ENCODE data around the gene ZNF74.

The ZNF74 gene

GRCh38 chr22:20430720-20431510 lies 37.0 kb downstream of the ZNF74 start:
- in situ Hi-C loops (cut with MboI; ENCODE audit: low sequenced_read_pairs), result no loop called here

GRCh38 chr22:20431511-20432192 lies 37.7 kb downstream of the ZNF74 start:
- in situ Hi-C loops (cut with MboI; ENCODE audit: low sequenced_read_pairs), result no loop called here

- in situ Hi-C loops (cut with MboI; ENCODE audit: low sequenced_read_pairs), result no loop called here
These were observed 38.3 kb downstream of the ZNF74 start for GRCh38 chr22:20432244-20432686.

- in situ Hi-C loops (cut with MboI; ENCODE audit: low sequenced_read_pairs), result no loop called here
These were observed 39.2 kb downstream of the ZNF74 start for GRCh38 chr22:20433191-20433590.

- in situ Hi-C loops (cut with MboI; ENCODE audit: low sequenced_read_pairs), result no loop called here
These were observed 39.8 kb downstream of the ZNF74 start for GRCh38 chr22:20433686-20434241.

GRCh38 chr22:20434264-20434751 lies 40.4 kb downstream of the ZNF74 start:
- in situ Hi-C loops (cut with MboI; ENCODE audit: low sequenced_read_pairs), result no loop called here

- in situ Hi-C loops (cut with MboI; ENCODE audit: low sequenced_read_pairs), result no loop called here
These were observed 40.8 kb downstream of the ZNF74 start for GRCh38 chr22:20434773-20435172.

- in situ Hi-C loops (cut with MboI; ENCODE audit: low sequenced_read_pairs), result no loop called here
These were observed 41.7 kb downstream of the ZNF74 start for GRCh38 chr22:20435436-20436306.

- in situ Hi-C loops (cut with MboI; ENCODE audit: low sequenced_read_pairs), result no loop called here
These were observed 42.4 kb downstream of the ZNF74 start for GRCh38 chr22:20436307-20436767.

- in situ Hi-C loops (cut with MboI; ENCODE audit: low sequenced_read_pairs), result no loop called here
These were observed 43.0 kb downstream of the ZNF74 start for GRCh38 chr22:20436768-20437612.

- in situ Hi-C loops (cut with MboI; ENCODE audit: low sequenced_read_pairs), result no loop called here
These were observed 43.9 kb downstream of the ZNF74 start, which contains the start of gene SCARF2 for GRCh38 chr22:20437613-20438426. Gene SCARF2, minus strand, starts transcription at chr22:20437825. Its CDS starts 71 bp downstream, at chr22:20437754.

GRCh38 chr22:20438427-20438677 lies 44.4 kb downstream of the ZNF74 start:
- in situ Hi-C loops (cut with MboI; ENCODE audit: low sequenced_read_pairs), result no loop called here

- in situ Hi-C loops (cut with MboI; ENCODE audit: low sequenced_read_pairs), result no loop called here
These were observed 44.9 kb downstream of the ZNF74 start for GRCh38 chr22:20438678-20439492.

GRCh38 chr22:20439556-20439927 lies 45.6 kb downstream of the ZNF74 start:
- in situ Hi-C loops (cut with MboI; ENCODE audit: low sequenced_read_pairs), result no loop called here

- in situ Hi-C loops (cut with MboI; ENCODE audit: low sequenced_read_pairs), result no loop called here
These were observed 46.1 kb downstream of the ZNF74 start for GRCh38 chr22:20439928-20440575.

- in situ Hi-C loops (cut with MboI; ENCODE audit: low sequenced_read_pairs), result no loop called here
These were observed 47.0 kb downstream of the ZNF74 start for GRCh38 chr22:20440637-20441591.

Data from HL-60/S4 treated with phorbol 12-myristate 13-acetate at 8.2 ng/mL for 4 days and 3 days (cell line).